HK-2 (cell line): ENCODE measurements around the gene GRHL3.

Source experiments
- DNase-seq: peaks from one replicate; pipeline ENCODE4 v3.0.0-alpha.2; 2018; ENCODE audit not compliant: unreplicated experiment

GRHL3 gene

GRCh38 chr1:24393892-24394291 lies 74.7 kb downstream of the GRHL3 start:
- no peak for DNase-seq

GRCh38 chr1:24400065-24400464 lies 80.9 kb downstream of the GRHL3 start:
- DNase-seq: no peak

GRCh38 chr1:24403806-24404205 lies 84.6 kb downstream of the GRHL3 start:
- no peak for DNase-seq
